Activated T-cell treated with anti-CD3 and anti-CD28 coated beads, Interleukin-2, amount 50 U/mL, for 48 hours (primary cell): ENCODE data around the gene LTBP1.
A peak's percentile ranks its signal among the peaks of the same experiment; 100 is the strongest.
"Not testable (repeated sequence)": the region's sequence is repeated elsewhere in the genome, so short reads cannot be mapped to it uniquely, and the experiment has no call there.

ENCODE experiments used
- DNase-seq, 2 experiments: peaks; one replicate each; pipeline ENCODE4 v3.0.0-alpha.2; 2020

Gene LTBP1

GRCh38 chr2:32946314-32947075, at the start of gene LTBP1:
TSS of gene LTBP1 (plus strand) at chr2:32946953. CDS start at chr2:32947325, 372 bp downstream.
- peak; percentile 69 to 74 for DNase-seq

DNA sequence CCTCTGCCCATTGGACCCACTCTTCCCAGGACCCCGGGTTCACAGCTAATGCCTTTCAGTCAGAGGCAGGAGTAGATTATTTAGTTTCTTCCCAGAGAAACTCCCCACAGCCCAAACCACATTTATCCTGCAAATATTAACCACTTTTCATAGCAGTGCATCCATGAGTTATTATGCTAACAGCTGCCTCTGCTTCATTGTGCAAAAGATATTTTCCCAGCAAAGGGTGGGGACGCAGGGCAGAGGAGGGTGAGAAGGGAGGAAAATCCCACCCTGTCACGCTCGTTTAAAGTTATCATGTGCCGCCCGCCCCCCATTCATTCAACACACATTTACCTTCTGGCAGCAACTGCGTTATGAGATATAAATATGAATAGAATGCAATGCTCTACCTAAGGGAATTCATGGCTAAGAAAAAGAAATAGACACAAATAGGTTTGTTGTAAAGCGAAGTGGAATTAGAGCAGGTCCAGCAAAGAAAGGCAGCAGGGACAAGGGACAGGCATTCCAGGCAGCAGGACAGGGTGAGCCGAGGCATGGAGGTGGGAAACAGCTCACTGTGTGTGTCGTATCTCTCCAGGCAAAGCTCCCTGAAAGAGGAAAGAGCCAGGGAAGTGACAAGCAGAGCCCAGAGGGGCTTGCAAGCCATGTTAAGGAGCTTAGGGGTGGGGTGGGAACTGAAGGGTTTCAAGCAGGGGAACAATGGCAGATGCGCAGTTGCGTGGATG, 46.3 kb upstream of the LTBP1 start:
- no peak for DNase-seq

DNA sequence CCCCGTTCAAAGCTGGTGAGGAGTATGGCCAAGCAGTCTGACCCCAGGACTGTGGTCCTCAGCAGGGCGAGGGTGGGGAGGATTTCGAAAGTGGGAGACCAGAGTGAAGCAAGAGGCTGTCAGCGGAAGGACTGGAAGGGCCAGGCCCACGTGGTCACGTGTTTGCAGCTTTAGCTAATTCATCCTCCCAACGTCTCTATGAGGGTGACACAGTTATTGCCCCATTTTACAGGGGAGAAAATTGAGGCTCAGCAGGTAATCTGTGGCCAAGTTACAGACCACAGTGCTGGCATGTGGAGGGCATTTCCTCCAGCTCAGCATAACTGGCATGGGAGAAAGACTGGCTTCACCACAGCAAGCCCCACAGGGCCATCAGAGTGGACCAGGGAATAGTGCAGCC, 45.4 kb upstream of the LTBP1 start:
- DNase-seq = no peak

DNA sequence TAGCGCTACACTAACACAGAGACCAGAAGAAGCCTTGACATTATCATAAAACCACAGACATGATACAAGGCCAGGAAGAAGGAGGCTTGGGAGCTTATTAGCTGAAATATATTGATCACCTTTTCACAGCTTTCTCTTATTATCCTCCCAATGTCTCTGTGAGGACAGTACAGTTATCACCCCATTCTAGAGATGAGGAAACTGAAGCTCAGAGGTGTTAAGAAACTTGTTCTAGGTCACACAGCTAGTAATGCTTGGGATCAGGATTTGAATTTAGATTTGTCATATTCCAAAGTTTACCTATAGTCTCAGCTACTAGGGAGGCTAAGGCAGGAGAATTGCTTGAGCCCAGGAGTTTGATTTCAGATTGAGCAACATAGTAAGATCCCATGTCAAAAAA, 44.6 kb upstream of the LTBP1 start:
- DNase-seq = no peak

GRCh38 chr2:32902986-32903385, 43.8 kb upstream of the LTBP1 start:
- no peak for DNase-seq

DNA sequence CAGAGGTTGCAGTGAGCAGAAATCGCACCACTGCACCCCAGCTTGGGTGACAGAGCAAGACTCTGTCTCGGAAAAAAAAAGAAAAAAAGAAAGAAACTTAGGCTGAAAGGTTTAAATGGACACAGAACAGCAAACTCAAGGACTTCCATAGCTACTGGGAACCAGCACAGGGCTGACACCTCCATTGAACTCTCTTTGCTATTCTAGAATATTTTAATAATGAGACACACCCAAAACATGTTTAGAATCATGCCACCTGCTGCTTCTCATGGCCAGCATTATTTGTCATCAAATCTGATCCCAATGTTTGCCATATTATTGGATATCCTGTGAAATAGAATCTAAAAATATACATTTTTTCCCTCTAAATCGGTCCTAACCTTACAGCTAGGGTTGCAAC, 42.7 kb upstream of the LTBP1 start:
- DNase-seq = no peak

DNA sequence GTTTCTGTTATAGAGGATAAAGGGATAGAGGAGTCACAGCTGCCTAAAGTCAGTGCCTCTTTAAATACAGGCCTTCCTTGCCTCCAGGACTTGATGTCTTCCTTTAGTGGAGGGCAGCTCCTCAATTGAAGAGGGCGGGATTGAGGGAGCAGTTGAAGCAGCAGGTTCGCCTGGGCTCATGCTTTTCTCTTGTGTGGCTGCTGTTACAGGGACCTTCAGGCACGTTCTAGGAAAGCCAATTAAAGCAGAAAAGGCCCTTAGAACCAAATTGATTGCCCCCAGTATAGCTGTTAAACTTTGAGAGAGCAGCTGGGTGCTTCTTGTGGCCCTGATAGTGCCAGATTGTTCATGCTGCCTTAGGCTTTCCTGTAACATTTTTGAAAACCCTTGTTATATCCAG, 42.0 kb upstream of the LTBP1 start:
- DNase-seq = no peak

- DNase-seq = no peak
These were observed 41.5 kb upstream of the LTBP1 start for GRCh38 chr2:32905270-32905669.

GRCh38 chr2:32910883-32911598, 35.7 kb upstream of the LTBP1 start:
- DNase-seq = no peak

DNA sequence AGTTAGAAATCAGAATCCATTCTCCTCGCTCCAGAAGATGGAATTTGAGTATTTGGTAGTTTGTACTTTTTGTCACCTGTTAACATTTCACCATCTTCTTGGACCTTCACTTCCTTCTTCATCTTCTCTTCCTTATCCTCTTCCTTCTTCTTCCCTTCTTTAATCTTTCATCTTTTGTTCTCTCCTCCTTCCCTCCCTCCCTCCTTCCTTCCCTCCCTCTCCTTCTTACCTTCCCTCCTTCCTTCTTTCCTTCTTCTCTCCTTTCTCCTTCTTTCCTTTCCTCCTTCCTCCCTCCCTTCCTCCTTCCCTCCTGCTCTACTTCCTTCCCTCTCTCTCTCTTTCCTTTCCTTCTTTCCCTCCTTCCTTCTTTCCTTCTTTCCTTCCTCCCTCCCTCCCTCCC, 31.1 kb upstream of the LTBP1 start:
- DNase-seq = no peak

GRCh38 chr2:32918774-32919173, 28.0 kb upstream of the LTBP1 start:
- DNase-seq = no peak

GRCh38 chr2:32919901-32920300, 26.9 kb upstream of the LTBP1 start:
- not testable (repeated sequence) for DNase-seq

DNA sequence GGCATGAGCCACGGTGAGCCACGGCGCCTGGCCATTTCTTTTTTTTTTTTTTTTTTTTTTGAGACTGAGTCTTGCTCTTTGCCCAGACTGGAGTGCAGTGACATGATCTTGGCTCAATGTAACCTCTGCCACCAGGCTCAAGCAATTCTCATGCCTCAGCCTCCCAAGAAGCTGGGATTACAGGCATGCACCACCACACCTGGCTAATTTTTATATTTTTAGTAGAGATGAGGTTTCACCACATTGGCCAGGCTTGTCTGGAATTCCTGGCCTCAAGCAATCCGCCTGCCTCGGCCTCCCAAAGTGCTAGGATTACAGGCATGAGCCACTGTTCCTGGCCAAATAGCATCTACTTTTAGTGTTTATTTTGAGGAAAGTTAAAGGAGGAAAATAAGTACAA, 25.3 kb upstream of the LTBP1 start:
- DNase-seq = not testable (repeated sequence)

- no peak for DNase-seq
These were observed 24.3 kb upstream of the LTBP1 start for GRCh38 chr2:32922501-32922900.

- DNase-seq = no peak
These were observed 23.6 kb upstream of the LTBP1 start for GRCh38 chr2:32923109-32923508.

DNA sequence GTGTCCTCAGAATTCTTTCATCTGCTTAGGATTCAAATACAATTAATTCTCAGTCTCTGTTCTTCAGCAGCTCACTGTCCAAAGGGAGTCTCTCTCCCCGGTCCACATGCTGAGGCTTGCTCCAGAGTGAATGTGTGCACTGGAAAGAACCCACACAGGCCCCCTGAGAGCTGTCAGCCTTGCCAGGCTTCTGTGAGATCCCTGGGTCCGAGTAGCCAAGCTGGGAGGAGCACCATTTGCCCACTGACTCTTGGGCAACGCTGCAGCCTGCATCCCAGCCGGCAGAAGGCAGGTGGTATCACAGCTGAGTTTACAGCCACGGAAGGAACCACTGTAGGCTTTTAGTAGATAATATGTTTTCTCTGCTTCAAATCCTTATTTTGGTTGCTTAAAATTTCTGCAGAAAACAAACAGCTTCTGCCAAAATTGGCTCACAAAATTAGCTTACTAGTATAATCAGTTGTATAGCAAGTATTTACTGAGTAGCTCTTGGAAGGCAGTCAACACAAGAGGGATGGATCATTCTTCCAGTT, 21.4 kb upstream of the LTBP1 start:
- no peak for DNase-seq

- DNase-seq = no peak
These were observed 20.6 kb upstream of the LTBP1 start for GRCh38 chr2:32925976-32926707.

DNA sequence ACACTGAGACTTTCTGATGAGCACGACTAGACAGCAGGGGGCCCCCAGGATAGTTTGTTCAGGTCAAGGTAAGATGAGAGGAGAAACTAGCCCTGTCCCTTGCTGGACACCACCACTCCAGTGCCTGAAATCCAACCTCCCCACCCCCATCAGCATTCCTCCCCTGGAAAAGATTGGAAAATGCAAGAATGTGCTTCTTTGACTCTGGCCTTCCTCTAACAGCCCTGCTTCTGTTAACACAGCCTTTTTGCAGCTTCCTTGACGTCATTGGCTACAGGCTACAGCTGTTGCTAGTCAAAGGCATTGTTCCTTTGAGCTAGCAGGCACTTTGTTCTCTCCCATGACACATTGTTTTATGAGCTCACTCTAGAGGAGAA, 20.1 kb upstream of the LTBP1 start:
- no peak for DNase-seq

DNA sequence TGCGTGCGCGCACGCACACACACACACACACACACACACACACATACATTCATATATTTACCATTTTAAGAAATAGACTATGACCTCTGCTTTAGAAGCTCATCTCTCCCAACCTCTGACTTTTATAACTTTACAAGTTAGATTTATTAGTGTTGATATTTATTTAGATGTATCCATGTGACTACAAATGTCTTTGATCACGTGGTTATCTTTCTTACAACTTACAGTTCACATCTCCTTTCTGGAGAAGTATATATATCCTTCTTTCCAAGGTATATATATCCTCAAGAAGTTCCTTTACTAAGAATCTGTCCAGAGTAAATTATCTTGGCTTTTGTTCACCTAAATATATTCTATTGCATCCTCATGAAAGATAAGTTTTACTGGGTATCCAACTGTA, 16.3 kb upstream of the LTBP1 start:
- no peak for DNase-seq

GRCh38 chr2:32931519-32931918, 15.2 kb upstream of the LTBP1 start:
- DNase-seq = no peak

DNA sequence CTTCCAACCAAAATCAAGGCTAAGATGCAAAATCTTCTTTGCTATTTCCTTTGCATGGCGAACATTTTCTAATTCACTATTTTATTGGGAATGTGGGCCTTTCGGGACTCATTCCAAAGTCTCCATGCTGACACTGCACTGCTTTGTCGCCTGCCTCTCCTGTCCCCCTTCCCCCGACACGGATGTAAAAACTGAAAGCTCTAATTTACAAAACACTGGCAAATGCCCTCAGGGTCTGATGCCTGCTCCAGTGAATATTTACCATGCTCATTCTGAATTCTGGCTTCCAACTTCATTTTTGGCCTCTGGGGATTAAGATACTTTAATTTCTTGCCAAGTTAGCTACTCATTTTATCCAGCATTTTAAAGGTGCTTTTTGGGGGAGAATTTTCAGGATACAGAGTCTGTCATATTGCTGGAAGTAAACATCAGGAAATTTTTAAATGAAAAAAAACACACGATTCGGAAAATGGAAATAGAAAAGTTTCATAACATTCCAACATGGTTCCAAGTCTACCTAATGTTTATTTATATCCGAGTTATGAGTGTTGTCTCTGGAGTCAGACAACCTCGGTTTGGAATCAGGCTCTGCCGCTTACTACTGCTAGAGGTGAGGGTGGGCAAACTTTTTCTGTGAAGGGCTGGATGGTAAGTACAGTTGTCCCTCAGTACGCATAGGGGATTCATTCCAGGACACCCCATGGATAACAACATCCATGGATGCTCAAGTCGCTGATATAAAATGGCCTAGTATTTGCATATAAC, 14.6 kb upstream of the LTBP1 start:
- no peak for DNase-seq
